Measurements from ENCODE around the gene CPPED1.
"Not testable (repeated sequence)": the region's sequence is repeated elsewhere in the genome, so short reads cannot be mapped to it uniquely, and the experiment has no call there.

The CPPED1 gene

GRCh38 chr16:12771341-12771798 is 32.3 kb downstream of the CPPED1 start:
- DNase-seq (ENCODE audit: insufficient read length, low spot score) (no peak), FAIRE-seq (no peak)

- no peak for DNase-seq (ENCODE audit: insufficient read length, low spot score)
- no peak for FAIRE-seq
These were observed 34.2 kb downstream of the CPPED1 start for GRCh38 chr16:12769525-12769924.

- FAIRE-seq (no peak), DNase-seq (ENCODE audit: insufficient read length, low spot score) (no peak)
These were observed 35.8 kb downstream of the CPPED1 start for GRCh38 chr16:12767897-12768296.

- FAIRE-seq (no peak), DNase-seq (ENCODE audit: insufficient read length, low spot score) (no peak)
These were observed 36.8 kb downstream of the CPPED1 start for GRCh38 chr16:12766853-12767252.

- not testable (repeated sequence) for DNase-seq (ENCODE audit: insufficient read length, low spot score); FAIRE-seq
These were observed 37.5 kb downstream of the CPPED1 start for GRCh38 chr16:12766208-12766607.

GRCh38 chr16:12764813-12765488 is 38.7 kb downstream of the CPPED1 start:
- FAIRE-seq (no peak), DNase-seq (ENCODE audit: insufficient read length, low spot score) (no peak)

- FAIRE-seq (no peak), DNase-seq (ENCODE audit: insufficient read length, low spot score) (no peak)
These were observed 40.2 kb downstream of the CPPED1 start for GRCh38 chr16:12763517-12763916.

DNA sequence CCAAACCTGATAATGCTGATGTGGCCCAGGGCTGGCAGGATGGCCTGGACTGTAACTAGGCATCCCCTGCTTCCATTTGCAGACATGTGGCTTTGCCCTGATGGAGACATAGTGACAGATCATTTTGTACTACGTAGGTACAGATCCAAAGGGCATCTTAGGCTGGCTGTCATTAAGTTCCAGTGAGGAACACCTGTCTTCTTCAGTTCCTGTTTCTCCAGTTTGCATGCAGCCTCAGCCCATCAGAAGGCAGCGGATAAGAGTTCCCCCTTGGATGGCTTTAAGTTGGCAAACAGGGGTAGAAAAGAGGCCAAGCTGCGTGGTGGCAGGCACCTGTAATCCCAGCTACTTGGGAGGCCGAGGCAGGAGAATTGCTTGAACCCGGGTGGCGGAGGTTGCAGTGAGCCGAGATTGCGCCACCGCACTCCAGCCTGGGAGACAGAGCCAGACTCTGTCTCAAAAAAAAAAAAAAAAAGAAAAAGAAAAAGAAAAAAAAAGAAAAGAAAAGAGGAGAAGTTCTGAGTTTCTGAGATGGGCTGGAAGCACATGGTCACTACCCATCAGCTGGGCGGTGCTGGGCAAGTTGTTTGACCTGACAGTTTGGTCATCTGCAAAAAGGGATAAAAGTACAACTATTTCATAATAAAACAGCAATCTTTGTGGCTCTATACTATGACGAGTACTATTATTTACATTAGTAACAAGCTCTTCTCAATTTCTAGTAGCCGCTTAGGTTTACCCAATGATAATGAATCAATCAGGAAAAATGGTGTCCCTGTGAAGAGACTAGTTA is 42.7 kb downstream of the CPPED1 start:
- no peak for FAIRE-seq
- no peak for DNase-seq (ENCODE audit: insufficient read length, low spot score)

DNA sequence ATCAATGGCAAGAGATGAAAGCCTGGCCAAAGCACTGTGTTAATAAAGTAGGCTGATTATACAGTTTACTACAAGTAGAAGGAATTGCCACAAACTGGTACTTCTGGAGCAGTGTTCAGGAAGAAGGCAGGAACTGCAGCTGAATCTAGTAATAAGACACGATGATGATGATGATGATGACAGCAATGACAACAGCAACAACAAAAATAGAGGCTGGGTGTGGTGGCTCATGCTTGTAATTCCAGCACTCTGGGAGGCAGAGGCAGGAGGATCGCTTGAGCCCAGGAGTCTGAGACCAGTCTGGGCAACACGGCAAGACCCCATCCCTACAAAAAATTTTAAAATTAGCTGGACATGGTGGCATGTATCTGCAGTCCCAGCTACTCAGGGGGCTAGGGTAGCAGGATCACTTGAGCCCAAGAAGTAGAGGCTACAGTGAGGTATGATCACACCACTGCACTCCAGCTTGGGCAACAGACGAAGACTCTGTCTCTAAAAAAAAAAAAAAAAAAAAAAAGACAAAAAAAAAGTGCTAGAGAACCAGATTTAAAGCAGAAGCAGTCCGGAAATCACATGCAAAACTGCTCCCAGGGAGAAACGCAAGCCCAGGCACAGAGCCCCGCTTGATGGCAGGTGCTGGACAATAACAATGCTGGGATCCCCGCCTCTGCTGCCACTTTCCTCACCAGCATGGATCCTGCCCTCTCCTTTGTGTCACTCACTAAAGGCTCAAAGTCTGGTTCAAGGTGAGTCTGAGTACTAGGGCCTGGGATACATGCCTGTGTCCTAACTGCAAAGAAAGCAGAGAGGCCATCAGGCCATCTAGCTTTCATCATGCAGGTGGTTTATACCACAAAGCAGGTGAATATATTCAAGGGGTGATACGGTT is 44.8 kb downstream of the CPPED1 start:
- no peak for FAIRE-seq
- DNase-seq (ENCODE audit: insufficient read length, low spot score): no peak

- DNase-seq (ENCODE audit: insufficient read length, low spot score): no peak
These were observed 45.5 kb downstream of the CPPED1 start for GRCh38 chr16:12758031-12758669.

GRCh38 chr16:12757546-12757945 is 46.1 kb downstream of the CPPED1 start:
- FAIRE-seq: no peak

More at GRCh38 chr16:12758031-12758669, 45.5 kb downstream of the CPPED1 start:
- no peak for FAIRE-seq

DNA sequence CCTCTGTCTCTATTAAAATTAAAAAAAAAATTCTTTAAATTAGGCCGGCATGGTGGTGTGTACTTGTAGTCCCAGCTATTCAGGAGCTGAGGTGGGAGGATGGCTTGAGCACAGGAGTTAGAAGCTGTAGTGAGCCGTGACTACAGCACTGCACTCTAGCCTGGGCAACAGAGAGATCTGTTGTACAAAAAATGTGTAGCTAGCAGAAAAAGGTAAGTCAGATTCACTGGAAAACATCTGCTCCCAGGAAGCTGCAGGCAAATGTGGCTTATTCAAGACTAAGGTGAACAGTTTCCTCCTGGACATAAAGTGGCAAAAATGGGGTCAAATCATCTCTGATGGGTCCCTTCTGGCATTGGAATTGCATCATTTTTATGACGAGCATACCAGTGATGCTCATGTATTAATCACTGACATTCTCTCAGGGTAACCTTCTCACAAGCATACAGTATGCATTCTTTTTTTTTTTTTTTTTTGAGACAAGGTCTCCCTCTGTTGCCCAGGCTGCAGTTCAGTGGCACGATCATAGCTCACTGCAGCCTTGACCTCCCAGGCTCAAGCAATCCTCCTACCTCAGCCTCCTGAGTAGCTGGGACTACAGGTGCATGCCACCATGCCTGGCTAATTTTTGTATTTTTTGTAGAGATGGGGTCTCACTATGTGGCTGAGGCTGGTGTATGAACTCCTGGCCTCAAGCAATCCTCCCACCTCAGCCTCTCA is 48.7 kb downstream of the CPPED1 start:
- no peak for DNase-seq (ENCODE audit: insufficient read length, low spot score)
- no peak for FAIRE-seq

More at GRCh38 chr16:12757546-12757945, 46.1 kb downstream of the CPPED1 start:
- DNase-seq (ENCODE audit: insufficient read length, low spot score): no peak

GRCh38 chr16:12753203-12754023 is 50.3 kb downstream of the CPPED1 start:
- no peak for DNase-seq (ENCODE audit: insufficient read length, low spot score)
- no peak for FAIRE-seq

DNA sequence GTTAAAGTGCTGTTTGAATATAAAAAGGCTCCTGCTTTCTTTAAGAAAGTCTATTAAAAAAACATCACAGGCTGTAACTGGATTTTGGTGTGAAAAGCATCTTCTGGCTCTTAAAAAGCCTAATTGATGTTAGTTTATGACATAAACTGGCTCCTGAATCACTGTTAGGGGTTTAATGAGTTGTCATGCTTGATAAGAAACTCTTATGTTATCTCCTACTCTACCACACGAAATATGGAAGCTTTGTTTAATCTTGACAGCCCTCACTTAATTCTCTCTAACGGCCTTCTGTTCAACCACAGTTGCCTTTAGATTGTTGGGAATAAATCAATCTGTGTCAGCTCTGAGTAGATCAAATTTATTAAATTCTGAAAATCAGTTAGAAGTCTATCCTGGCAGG is 51.5 kb downstream of the CPPED1 start:
- no peak for DNase-seq (ENCODE audit: insufficient read length, low spot score)
- no peak for FAIRE-seq

DNA sequence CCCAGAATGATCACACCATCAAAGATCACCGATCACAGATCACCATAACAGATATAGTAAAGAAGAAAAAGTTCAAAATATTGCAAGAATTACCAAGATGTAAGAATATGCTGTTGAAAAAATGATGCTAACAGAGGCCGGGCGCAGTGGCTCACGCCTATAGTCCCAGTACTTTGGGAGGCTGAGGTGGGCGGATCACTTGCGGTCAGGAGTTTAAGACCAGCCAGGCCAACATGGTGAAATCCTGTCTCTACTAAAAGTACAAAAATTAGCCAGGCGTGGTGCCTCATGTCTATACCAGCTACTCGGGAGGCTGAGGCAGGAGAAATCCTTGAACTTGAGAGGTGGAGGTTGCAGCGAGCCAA is 53.2 kb downstream of the CPPED1 start:
- DNase-seq (ENCODE audit: insufficient read length, low spot score) (no peak), FAIRE-seq (no peak)

DNA sequence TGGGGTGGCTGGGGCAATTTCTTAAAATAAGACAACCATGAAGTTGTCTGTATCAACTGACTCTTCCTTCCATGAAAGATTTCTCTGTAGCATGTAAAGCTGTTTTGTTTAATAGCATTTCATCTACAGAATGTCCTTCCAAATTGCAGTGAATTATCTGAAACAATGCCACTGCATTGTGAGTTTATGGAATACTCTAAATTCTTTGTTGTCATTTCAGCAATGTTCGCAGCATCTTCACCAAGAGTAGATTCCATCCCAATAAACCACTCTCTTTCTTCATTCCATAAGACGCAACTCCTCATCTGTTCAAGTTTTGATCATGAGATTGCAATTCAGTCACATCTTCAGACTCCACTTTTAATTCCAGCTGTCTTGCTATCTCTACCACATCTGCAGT is 54.6 kb downstream of the CPPED1 start:
- FAIRE-seq: no peak
- DNase-seq (ENCODE audit: insufficient read length, low spot score): no peak

- FAIRE-seq (no peak), DNase-seq (ENCODE audit: insufficient read length, low spot score) (no peak)
These were observed 55.9 kb downstream of the CPPED1 start for GRCh38 chr16:12747827-12748226.

DNA sequence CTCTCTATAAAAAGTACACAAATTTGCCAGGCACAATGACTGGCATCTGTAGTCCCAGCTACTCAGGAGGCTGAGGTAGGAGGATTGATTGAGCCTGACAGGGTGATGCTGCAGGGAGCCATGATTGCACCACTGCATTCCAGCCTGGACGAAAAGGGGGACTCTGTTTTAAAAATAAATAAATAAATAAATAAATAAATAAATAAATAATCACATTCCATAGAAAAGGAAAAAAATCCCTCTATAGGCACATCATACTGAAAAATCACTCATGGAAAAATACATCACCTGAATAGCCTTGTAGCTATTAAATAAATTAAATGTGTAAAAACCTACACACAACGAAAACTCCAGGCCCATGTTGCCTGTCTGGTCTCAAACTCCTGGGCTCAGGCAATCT is 56.4 kb downstream of the CPPED1 start:
- no peak for FAIRE-seq
- no peak for DNase-seq (ENCODE audit: insufficient read length, low spot score)

GRCh38 chr16:12744860-12745259 is 58.8 kb downstream of the CPPED1 start:
- FAIRE-seq (no peak), DNase-seq (ENCODE audit: insufficient read length, low spot score) (no peak)

Measured in HTR-8/SVneo (cell line).